ENCODE data around the gene MAU2. TPM values are rescaled to one million over a fixed set of nuclear protein-coding genes. Genes with fewer than 3 reads are reported as not detected.
A peak's percentile ranks its signal among the peaks of the same experiment; 100 is the strongest.

Gene MAU2
- total and polyA plus RNA-seq, 7 experiments from 2014 or later: 16.5 to 170 (median 136) TPM

DNA sequence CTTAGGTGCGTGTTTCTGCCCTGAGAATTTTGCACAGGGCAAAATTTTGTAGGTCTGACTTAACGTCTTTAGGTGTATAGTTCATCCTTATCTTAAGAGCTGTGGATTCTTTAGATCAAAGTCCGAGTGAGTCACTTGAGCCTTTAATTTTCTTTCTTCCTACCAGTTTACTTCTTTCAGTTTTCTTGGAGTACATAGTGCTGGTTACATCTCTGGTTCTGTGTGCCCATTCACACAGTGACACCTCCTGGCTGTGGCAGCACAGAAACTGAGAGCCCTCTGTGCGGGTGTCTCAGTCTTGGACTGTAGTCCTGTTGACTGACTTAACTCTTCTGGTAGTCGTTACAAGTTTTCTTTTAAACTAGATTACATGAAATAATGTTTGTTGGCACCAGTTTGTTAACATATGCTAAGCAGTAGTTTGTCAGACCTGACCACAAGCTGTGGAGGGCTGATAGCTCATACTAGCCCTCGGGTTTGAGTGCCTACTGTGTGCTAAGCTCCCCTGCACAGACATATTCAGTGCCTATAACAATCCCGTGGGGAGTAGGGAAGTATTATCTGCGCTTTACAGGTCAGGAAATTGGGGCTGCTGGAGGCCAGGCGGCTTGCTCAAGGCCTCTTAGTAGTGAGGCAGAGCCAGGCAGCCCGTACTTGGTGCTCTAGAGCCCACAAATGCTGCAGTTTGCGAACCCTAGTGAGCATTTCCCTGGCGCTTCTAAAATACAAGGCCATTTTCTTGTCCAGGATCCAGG lies 86.4 kb downstream of the MAU2 start:
- Histone ChIP-seq H3K36me3 (ENCODE audit: control insufficient read depth in 2 of 3, insufficient read depth in 3 of 3, low read length in 3 of 3) (peaks cover 0 to 11% (median 0%) of the 10 kb centered on the region in 3 experiments), H3K4me1 (ENCODE audit: control insufficient read depth in 2 of 2, insufficient read depth in 2 of 2, low read length in 2 of 2) (peaks cover 41 to 50% of the 10 kb centered on the region in 2 donors), H3K4me3 (ENCODE audit: low read length) (peak overlapping the region; percentile 59), H3K27ac (ENCODE audit: low read depth, low read length) (peak overlapping the region; percentile 86), H3K9me3 (ENCODE audit: control insufficient read depth in 2 of 3, low read length in 3 of 3) (no peaks in the 10 kb centered on the region), H3K27me3 (ENCODE audit: control insufficient read depth in 2 of 2, insufficient read depth in 2 of 2, low read length in 2 of 2) (no peaks in the 10 kb centered on the region)
- ATAC-seq (peak; percentile 36), DNase-seq (peak in 8 of 9 donors; percentile 32 to 60 (median 48))
- ChIA-PET POLR2A (interaction anchor here (0.7 to 4.7 kb wide), 14 partner anchors 10 to 107 kb away, joined by 3 to 36 read pairs (median 6); partner anchors contain the start of gene TSSK6), CTCF (interaction anchor here (0.6 to 1.8 kb wide), 8 partner anchors 11 to 105 kb away, joined by 3 to 15 read pairs (median 4); no protein-coding TSS in a partner anchor)
- Mint-ChIP-seq H3K4me1 (peaks cover 51 to 78% (median 74%) of the 10 kb centered on the region in 7 donors), H3K27ac (peak overlapping the region; percentile 86 to 98 (median 92)), H3K9me3 (no peaks in the 10 kb centered on the region), H3K36me3 (peaks cover 0 to 5% (median 0%) of the 10 kb centered on the region in 5 donors), H3K4me3 (peak overlapping the region; percentile 89 to 97 (median 94)), H3K27me3 (no peaks in the 10 kb centered on the region)
- intact Hi-C loops (cut with micrococcal nuclease): loop anchor here (1.0 to 10.0 kb wide), 8 partner anchors 41 to 770 kb away; partner anchors contain the start of genes ATP13A1 (in 1 of the 2), BORCS8 (in 1 of the 2), KLHL26 (in 1 of the 2) and RFXANK (in 1 of the 2)

DNA sequence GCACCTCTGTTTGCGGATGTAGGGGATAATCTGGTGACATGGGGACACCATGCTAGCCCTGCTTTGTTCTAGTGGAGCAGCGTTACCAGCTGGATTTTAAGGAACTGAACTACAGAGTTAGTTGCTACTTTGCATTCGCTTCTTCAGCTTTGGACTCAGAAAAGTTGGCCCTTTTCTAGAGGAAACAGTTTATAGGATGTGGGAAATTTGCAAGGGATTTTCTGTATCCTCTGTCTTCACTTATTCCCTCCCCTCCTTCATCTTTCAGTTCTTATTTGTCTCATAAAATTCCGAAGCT lies 87.0 kb downstream of the MAU2 start:
- H3K9me3 ChIP-seq (ENCODE audit: control insufficient read depth in 2 of 3, low read length in 3 of 3): no peaks in the 10 kb centered on the region
- CTCF ChIA-PET: interaction anchor here (0.6 to 1.8 kb wide), 5 partner anchors 13 to 82 kb away, joined by 3 to 15 read pairs (median 3); no protein-coding TSS in a partner anchor
- ATAC-seq (no peak), DNase-seq (no peak)
- no peak overlapping the region for H3K4me3 ChIP-seq (ENCODE audit: low read length)
- Mint-ChIP-seq H3K36me3 (peaks cover 0 to 6% (median 0%) of the 10 kb centered on the region in 5 donors), H3K27ac (peak overlapping the region in 6 of 9 donors; percentile 86 to 98 (median 93)), H3K9me3 (no peaks in the 10 kb centered on the region), H3K4me1 (peaks cover 54 to 82% (median 76%) of the 10 kb centered on the region in 7 donors), H3K4me3 (peak overlapping the region in 8 of 10 donors; percentile 89 to 97 (median 94)), H3K27me3 (no peaks in the 10 kb centered on the region)
- intact Hi-C loops (cut with micrococcal nuclease): loop anchor here (1.0 to 10.0 kb wide), 8 partner anchors 41 to 770 kb away; partner anchors contain the start of genes ATP13A1 (in 1 of the 2), BORCS8 (in 1 of the 2), KLHL26 (in 1 of the 2) and RFXANK (in 1 of the 2)
- H3K4me1 ChIP-seq (ENCODE audit: control insufficient read depth in 2 of 2, insufficient read depth in 2 of 2, low read length in 2 of 2): peaks cover 41 to 50% of the 10 kb centered on the region in 2 donors
- POLR2A ChIA-PET: interaction anchor here (0.7 to 4.7 kb wide), 11 partner anchors 9 to 83 kb away, joined by 3 to 30 read pairs (median 4); no protein-coding TSS in a partner anchor
- peak overlapping the region; percentile 86 for H3K27ac ChIP-seq (ENCODE audit: low read depth, low read length)
- peaks cover 0 to 11% (median 0%) of the 10 kb centered on the region in 3 experiments for H3K36me3 ChIP-seq (ENCODE audit: control insufficient read depth in 2 of 3, insufficient read depth in 3 of 3, low read length in 3 of 3)
- no peaks in the 10 kb centered on the region for H3K27me3 ChIP-seq (ENCODE audit: control insufficient read depth in 2 of 2, insufficient read depth in 2 of 2, low read length in 2 of 2)

Other genes with a start within 250 kb of the MAU2 start
- 10 to 100 TPM; 15.8 to 32.7 (median 23.5) TPM for gene TMEM161A, start 182.4 kb upstream of the MAU2 start, total RNA-seq
- 10 to 100 TPM; 17.2 to 29.5 TPM for gene TMEM161A, start 182.4 kb upstream of the MAU2 start, polyA plus RNA-seq
- gene MEF2B, start 150.6 kb upstream of the MAU2 start, total RNA-seq: 1 to 10 TPM; 3.0 to 6.4 (median 4.9) TPM
- gene MEF2B, start 150.6 kb upstream of the MAU2 start, polyA plus RNA-seq: under 1 TPM in 1 of 2 donors, not detected in 1; 0.27 TPM
- 10 to 100 TPM; 22.6 to 48.2 (median 42.7) TPM for gene BORCS8, start 128.7 kb upstream of the MAU2 start, total RNA-seq
- gene BORCS8, start 128.7 kb upstream of the MAU2 start, polyA plus RNA-seq: 10 to 100 TPM; 21.9 to 23.0 TPM
- gene RFXANK, start 128.6 kb upstream of the MAU2 start, total RNA-seq: 100 to 1,000 TPM in 1 of 5 experiments, 10 to 100 TPM in 4; 60.8 to 114 (median 74.9) TPM
- gene RFXANK, start 128.6 kb upstream of the MAU2 start, polyA plus RNA-seq: 10 to 100 TPM; 81.6 to 90.1 TPM
- gene NR2C2AP, start 117.4 kb upstream of the MAU2 start, total RNA-seq: 10 to 100 TPM; 13.8 to 33.4 (median 28.7) TPM
- 10 to 100 TPM; 25.7 to 37.7 TPM for gene NR2C2AP, start 117.4 kb upstream of the MAU2 start, polyA plus RNA-seq
- under 1 TPM in 2 of 5 experiments, not detected in 3; 0.05 to 0.08 TPM for gene NCAN, start 108.9 kb upstream of the MAU2 start, total RNA-seq
- not detected for gene NCAN, start 108.9 kb upstream of the MAU2 start, polyA plus RNA-seq
- gene TM6SF2, start 47.5 kb upstream of the MAU2 start, total RNA-seq: under 1 TPM in 1 of 5 experiments, not detected in 4; 0.81 TPM
- not detected for gene TM6SF2, start 47.5 kb upstream of the MAU2 start, polyA plus RNA-seq
- 10 to 100 TPM; 59.7 to 96.6 (median 77.5) TPM for gene SUGP1, start 320 bp upstream of the MAU2 start, total RNA-seq
- 10 to 100 TPM; 36.0 to 40.8 TPM for gene SUGP1, start 320 bp upstream of the MAU2 start, polyA plus RNA-seq
- 100 to 1,000 TPM in 4 of 5 experiments, 10 to 100 TPM in 1; 97.9 to 123 (median 116) TPM for gene GATAD2A, start 84.8 kb downstream of the MAU2 start, total RNA-seq
- gene GATAD2A, start 84.8 kb downstream of the MAU2 start, polyA plus RNA-seq: 10 to 100 TPM; 11.3 to 25.7 TPM
- 10 to 100 TPM in 1 of 5 experiments, 1 to 10 TPM in 4; 3.3 to 11.3 (median 5.2) TPM for gene TSSK6, start 194.7 kb downstream of the MAU2 start, total RNA-seq
- gene TSSK6, start 194.7 kb downstream of the MAU2 start, polyA plus RNA-seq: 1 to 10 TPM; 1.4 to 4.2 TPM
- 100 to 1,000 TPM; 172 to 362 (median 176) TPM for gene NDUFA13, start 195.4 kb downstream of the MAU2 start, total RNA-seq
- 100 to 1,000 TPM; 363 to 380 TPM for gene NDUFA13, start 195.4 kb downstream of the MAU2 start, polyA plus RNA-seq
- 10 to 100 TPM in 3 of 5 experiments, 1 to 10 TPM in 2; 3.3 to 18.2 (median 12.7) TPM for gene YJEFN3, start 208.1 kb downstream of the MAU2 start, total RNA-seq
- under 1 TPM in 1 of 2 donors, not detected in 1; 0.68 TPM for gene YJEFN3, start 208.1 kb downstream of the MAU2 start, polyA plus RNA-seq
- gene CILP2, start 217.4 kb downstream of the MAU2 start, total RNA-seq: under 1 TPM in 4 of 5 experiments, not detected in 1; 0.32 to 0.53 (median 0.49) TPM
- gene CILP2, start 217.4 kb downstream of the MAU2 start, polyA plus RNA-seq: under 1 TPM; 0.27 to 0.69 TPM

All from naive thymus-derived CD4-positive, alpha-beta T cell (primary cell).